GM18861 (cell line): ENCODE results near the gene B3GALT4.

Source experiments
- ATAC-seq: cut with Tn5 transposase; IDR thresholded peaks from one replicate; pipeline ENCODE4 v1.9.1; 2021; ENCODE audit not compliant: unreplicated experiment

Gene B3GALT4

DNA sequence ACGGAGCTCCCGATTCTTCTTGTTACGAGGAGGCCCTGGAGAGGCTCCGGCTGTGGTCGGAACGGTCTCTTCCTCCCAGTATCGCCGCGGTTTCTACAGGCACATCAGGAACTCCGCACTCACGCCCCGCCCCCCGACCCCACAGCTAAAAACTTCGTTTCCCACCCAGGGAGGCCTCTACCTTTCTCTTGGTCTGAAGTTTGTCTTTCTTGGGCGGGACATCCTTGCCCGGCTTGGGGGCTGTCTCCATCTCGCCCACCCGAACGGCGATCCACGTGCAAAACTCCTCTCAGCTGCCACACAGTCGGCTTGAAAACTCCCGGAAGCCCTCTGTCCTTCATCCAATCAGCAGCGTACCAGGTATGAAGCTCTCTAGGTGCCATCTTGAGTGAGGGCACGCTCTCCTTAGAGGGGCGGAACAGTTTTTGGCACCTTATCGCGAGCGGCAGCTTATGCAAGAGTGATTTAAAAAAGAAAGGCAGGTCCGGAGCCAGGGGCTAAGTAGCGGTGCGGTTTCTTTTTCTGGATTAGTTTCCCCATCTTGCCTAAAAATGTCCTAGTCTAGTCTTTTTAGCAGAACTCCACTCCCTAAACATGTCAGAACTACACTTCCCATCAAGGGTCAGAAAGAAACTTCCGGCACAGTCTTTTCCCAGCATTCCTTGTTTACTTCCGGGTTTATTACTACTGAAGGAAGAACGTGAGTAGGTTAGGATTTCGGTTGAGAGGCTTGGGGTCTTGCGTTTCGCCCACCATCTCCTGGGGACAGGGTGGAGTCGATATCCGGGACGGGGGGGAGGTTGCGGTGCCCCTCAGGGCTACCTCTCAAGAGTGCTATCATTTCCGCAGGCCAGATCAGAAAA, 12.2 kb downstream of the B3GALT4 start, which contains the start of the genes PFDN6 and WDR46:
TSS of gene PFDN6 (plus strand) at position 681 of the 863 bp plus-strand sequence. CDS start 256 bp downstream, outside the sequence.
TSS of gene WDR46 (minus strand) at position 319 of the 863 bp plus-strand sequence. CDS start at position 250, 69 bp downstream.
- peak; percentile 76 for ATAC-seq

DNA sequence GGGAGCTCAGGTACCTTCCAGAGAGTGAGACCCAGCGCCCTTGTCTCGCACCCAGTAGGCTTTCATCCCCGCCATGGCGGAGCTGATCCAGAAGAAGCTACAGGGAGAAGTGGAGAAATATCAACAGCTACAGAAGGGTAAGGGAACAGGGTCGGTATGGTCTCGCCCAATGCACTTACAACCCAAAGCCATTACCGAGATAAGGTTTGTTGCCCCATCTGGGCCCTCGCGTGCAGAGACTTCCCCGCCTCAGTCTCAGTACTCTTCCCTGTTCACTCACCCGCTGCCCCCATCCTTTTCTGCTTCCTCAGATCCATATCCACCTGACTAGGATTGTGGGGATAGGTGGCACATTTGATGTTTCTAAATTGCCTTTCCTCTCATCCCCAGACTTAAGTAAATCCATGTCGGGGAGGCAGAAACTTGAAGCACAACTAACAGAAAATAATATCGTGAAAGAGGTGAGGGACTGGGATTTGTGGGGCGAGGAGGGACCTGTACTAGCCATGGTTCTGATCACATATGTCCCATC, 12.9 kb downstream of the B3GALT4 start:
- ATAC-seq, result peak; percentile 17

DNA sequence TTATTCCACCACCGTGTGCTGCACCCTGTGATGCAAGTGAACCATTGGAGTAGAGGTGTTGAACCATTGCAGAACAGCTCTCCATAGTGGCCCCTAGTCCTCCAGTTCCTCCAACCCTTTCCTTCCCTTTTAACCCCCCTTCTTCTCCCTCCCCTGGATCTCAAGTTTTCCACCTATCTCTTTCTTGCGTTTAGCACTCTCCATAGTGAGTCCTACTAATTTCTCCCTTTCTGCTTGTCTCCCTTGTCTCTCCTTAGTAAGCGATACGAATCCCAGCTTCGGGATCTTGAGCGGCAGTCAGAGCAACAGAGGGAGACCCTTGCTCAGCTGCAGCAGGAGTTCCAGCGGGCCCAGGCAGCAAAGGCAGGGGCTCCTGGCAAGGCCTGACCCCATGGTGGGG, 13.5 kb downstream of the B3GALT4 start:
- ATAC-seq, result no peak

DNA sequence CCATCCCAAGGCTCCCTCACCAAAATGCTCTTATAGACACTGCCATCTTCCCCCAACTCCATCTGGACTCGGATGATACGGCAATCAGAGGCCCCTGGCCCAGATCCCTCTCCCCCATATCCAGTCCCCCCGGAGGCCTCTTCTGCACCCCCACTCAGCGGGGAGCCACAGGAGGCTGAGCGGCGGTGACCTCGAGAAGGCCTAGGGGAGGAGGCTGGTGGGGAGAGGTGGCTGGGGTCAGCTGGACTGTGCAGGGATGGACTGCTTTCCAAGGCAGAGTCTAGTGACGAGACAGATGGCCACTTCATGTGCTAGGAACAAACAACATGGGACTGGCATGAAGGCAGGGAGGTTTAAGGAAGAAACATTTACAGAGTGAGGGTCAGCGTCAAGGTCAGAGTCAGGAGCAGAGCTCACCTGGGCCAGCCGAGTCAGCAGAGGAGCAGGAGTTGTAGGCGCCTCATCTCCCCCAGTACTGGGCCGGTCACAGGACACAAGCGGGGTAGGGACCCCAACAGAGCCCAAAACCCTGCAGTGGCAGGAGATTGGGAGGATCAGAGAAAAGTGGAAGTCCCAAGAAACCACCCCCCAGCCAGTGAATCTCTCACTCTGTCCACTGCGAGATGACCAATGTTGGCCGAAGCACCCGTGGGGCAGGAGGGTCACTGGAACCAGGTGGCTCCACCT, 16.2 kb downstream of the B3GALT4 start:
- ATAC-seq, result no peak

DNA sequence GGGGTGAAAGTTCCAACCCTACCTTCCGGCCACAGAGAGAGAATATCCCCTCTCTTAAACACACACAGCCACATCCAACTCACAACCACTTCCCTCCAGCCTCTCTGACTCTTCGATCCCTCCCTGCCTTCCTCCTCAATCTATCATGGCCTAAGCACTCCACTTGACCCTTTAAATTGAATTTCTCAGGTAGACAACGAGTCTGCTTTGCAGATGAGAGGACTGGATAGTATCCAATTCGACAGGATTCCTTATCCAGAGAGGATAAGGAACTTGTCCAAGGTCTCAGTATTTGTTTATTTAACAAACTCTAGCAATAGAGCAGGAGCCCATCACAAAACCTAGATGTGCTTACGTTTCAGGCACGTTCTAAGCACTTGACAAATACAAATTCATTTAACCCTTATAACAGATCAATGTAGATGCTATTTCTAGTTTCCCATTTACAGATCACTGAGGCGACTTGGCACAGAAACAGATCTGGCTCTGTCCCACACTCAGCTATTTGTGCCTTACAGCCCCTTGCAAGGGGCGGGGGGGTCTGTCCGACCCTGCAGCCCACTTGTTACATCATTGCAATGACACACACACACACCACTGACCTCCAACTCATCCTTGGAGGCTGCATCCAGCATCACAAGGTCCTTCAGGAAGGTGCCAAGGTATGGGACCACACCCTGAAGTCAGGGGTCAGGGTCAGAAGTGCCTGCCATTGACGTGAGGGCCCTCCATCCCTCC, 17.3 kb downstream of the B3GALT4 start:
- ATAC-seq, result no peak

DNA sequence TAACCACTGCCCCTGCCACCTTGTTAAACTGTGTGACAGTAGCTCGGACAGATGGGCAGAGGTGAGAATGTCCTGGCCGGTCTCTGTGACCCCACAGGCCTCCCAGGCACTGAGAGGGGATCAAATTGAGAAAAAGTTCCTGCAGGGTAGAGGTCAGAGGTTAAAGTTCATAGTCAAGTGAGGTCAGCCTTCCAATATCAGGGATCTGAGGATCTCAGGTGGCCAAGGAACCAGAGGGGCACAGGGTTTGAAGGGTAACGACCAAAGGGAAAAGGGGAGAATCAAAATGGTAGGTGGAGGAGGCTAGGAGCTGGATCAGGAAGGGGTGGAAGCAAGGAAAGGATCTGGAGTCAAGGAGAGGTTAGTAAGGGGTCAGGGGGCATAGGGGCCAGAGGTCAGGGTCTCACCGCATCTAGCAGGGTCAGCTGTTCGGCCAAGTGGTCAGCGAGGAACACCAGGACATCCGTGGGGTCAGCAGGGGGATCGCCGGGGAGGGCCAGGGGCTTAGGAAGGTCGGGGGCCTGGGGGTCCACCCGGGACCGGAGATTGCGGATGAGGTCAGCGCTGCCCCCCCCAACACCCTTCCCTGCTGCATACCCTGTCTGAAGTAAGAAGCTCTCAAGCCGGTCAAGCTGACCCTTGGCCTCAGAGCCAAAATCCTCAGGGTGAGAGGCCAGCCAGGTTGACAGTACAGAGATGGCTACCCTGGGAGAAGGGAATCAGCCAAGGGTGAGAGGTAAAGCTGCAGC, 18.9 kb downstream of the B3GALT4 start:
- no peak for ATAC-seq

DNA sequence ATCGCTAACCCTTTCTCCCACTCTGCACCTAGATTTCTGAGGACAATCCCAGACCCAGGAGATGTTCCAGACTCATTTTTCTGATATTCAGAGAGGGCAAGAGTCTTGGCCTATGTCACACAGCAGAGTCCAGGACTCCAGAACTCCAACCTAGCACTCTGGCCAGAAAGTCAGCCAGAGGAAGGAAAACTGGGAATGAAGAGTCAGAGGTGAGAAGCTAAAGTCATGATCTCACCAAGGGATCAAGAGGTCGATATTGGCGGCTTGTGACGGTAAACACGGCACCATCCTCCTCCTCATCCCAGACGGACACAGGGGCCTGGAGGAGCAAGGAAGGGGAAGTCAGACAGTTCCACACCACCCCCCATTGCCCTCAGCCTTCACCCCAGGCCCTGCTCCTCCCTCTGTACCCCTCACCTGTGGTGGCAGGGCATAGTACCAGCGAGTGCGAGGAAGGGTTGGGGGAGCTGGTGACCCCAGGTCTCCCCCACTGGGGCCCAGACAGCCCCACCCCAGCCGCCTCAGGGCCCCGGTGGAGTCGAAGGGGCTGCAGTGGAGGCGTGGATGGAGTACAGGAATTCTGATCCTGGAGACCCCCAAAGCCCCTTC, 20.0 kb downstream of the B3GALT4 start:
- ATAC-seq, result no peak

DNA sequence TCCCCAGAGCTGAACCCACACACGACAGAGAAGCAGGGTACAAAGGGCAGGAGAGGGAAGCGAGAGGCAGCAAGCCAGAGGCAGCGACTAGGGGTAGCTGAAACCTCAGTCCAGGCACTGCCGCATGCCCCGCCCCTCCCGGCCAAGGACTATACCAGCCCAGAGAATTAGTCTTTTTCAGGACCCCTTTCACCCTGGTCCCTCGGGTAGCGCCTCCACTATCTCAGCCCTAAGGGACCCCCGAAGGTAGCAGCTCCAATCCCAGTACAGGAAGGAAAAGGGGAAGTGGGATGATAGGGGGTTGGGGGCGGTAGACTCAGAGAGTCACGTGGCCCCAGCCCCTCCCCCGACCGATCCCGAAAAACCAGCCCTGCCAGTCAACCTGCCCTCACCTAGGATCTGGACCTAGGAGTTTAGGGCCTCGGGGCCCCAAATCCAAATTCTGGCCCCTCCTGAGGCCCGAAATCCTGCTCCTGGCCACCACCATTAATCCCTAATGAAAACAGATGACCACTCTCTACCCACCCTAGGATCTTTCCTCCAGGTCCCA, 20.6 kb downstream of the B3GALT4 start:
- ATAC-seq, result no peak

DNA sequence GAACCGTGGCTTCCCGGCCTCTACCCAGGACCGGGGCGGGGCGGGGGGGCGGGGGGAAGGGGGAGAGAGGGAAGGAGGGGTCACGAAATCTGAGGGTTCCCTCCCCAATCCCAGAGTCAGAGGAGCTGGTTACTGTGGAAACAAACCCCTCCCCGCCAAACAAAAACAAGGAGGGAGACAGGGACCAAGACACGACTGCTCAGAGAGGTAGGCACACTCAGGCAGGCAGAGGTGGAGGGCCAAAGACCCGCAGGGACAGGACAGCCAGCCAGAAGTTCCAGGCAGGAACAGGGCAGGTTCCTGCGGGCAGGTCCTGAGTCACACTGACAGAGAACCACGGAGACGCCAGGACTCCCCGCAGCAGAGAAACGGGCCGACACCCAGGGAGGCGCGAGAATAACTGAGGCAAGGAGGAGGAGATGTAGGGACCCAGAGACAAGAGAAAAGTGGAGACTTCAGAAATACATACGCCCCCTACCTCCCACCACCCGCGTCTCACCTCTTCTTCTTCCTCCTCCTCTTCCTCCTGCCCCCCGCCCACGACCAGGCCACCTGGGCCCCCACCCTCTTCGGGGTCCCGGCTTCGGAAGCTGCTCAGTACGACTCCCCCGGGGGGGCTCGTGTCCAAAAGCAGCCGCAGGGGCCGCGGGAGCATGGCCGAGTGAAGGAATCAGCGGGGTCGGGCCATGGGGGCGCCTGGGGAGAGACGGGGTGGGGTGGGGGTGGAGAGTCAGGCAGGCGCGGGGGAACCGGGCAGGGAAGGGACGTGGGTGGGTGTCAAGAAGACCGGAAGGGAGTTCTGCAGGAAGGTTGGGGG, 21.2 kb downstream of the B3GALT4 start:
- ATAC-seq, result no peak

DNA sequence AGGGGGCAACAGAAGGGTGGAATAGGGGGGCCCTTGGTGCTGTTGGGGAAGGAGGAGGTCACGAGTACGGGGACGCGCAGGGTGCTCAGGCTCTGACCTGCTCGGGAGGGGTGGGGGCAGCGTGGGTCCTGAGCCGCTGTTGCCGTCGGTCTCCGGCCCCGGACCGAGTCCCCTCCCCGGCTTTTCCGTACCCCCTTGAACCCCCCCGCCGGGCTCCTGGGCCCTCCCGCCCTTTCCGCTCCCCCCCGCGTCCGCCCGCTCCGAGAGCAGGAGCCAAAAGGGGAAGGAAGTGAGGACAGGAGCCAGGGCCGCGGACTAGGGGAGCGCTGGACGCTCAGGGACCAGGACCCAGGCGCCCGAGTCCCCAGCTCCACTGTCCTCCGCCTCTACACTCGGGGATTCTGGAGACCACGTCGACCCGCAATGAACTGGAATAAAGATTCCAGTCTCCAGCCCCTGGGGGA, 21.9 kb downstream of the B3GALT4 start, which contains the start of gene RGL2:
TSS of gene RGL2 (minus strand) at position 170 of the 464 bp plus-strand sequence. CDS start 332 bp downstream, outside the sequence.
- ATAC-seq, result peak; percentile 5

DNA sequence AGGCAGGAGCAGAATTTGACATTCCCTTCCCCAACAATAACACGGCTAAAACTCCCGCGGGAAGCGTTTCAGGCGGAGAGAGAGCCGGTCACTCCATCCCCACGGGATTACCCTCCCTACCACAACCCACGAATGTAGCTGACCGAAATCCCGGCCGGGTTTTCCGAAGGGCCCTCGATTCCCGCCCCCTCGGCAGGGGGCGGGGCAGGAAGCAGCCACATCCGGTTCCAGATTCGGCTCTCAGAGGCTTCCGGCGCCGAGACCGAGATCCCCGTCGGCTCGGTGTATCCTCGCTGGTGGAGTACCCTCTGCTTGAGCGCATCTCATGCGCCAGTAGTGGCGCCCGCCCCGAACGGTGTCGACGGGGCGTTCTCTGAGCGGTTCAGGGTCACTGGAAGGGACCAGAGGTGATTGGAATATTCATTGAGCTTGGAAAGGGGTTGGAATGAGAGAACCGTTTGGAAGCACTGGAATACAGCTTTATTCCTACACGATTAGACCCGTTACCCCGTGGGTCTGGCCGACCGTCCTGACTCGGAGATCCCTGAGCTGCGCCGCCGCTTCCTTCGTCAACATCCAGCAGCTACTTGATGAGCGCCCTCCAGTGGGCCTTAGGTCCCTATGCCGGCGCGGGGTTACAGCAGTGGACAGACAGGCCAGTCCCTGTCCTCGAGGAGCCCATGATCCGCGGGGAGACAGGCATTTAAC, 22.5 kb downstream of the B3GALT4 start:
- peak; percentile 72 for ATAC-seq

DNA sequence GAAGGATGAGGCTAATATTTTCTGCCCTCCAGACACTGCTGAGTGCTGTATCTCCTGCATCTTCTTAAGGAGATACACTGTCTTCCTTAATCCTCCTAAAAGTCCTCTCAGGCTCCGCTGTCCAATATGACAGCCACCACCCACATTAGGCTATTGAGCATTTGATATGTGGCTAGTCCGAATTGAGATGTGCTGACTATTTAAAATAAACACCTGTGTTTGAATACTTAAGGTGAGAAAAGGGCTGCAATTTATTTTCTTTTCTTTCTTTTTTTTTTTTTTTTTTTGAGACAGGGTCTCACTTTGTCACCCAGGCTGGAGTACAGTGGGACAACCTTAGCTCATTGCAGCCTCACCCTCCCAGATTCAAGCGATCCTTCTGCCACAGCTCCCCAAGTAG, 25.0 kb downstream of the B3GALT4 start:
- no peak for ATAC-seq

DNA sequence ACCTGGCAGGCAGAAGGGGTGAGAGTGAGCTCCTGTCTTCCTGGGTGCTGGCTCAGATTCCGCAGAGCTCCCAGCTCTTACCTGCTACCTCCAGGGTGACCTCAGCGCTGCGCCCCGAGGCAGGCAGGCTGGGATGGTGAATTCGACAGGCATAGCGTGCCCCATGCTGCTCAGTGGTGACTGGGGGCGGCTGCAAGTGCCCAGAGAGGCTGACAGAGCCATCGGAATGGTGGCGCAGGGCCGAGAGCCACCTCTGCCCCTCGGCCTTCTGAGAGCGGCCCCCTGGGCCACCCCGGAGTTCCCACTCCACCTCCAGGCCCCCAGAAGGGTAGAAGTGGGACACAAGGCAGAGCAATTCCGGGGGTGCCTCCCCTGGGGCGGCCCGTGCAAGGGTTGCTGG, 27.3 kb downstream of the B3GALT4 start:
- no peak for ATAC-seq

DNA sequence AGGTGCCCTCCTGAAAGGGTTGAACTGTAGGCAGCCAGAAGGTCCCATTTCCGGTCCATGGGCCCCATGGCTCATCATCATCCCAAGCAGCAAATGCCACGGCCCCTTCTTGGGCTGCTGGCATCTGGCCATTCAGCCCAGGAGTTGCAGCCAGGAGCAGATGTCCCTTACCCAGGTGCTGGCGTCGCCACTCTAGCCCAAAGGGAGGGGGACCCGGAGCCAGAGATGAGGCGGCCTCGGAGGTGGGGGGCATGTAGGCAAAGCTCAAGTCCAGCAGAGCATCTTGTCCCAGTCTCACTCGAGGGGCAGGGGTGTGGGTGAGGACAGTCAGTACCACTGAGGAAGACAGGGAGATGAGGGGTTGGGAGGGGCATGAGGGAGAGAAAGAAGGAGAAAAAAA, 28.1 kb downstream of the B3GALT4 start:
- ATAC-seq, result no peak

DNA sequence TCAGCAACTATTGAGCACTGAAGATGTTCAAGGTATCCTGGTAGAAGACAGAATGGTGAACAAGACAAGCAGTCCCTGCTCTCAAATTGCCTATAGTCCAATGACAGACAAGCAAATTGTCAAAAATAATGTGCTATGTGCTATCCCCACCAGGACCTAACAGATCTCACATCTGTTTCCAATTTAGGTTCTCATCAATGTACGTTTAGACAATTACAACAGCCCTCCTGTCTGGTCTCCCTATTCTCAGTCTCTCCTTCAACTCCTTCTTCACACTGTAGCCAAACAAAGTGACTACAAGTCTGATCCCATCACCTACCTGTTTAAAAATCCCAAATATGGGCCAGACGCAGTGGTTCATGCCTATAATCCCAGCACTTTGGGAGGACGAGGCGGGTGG, 29.4 kb downstream of the B3GALT4 start:
- no peak for ATAC-seq

DNA sequence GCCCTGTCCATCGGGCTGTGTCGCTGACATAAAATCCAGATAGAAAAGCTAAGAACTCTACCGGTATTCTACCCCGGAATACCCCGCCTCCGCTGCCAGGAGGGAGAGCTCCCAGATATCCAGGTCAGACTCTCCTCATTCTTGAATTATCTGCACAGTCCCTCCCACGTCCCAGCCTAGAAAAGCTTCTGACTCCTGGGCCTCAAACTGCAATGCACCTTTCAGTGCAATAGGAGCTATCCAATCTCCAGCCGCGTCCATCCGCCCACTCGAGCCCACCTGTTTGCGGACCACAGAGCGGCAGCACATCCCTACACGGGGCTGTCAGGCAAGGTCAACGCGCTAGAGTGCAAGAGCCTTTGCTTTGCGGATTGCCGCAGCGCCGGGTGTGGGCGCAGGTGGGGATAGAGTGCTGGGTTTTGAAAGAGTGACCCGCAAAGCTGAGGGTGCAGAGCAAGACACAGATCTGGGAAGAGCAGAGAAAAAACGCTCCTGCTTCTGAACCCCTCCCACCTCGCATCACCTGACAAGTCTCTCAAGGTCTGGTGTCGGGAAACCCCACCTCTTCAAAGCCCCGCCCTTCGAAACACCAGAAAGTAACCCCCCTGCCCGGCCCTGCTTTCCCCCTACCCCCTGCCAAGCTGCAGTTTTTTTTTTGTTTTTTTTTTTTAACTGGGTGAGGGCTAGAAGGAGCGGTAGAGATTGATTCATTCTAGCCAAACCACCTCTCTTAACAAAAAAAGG, 35.6 kb downstream of the B3GALT4 start:
- peak; percentile 30 for ATAC-seq

DNA sequence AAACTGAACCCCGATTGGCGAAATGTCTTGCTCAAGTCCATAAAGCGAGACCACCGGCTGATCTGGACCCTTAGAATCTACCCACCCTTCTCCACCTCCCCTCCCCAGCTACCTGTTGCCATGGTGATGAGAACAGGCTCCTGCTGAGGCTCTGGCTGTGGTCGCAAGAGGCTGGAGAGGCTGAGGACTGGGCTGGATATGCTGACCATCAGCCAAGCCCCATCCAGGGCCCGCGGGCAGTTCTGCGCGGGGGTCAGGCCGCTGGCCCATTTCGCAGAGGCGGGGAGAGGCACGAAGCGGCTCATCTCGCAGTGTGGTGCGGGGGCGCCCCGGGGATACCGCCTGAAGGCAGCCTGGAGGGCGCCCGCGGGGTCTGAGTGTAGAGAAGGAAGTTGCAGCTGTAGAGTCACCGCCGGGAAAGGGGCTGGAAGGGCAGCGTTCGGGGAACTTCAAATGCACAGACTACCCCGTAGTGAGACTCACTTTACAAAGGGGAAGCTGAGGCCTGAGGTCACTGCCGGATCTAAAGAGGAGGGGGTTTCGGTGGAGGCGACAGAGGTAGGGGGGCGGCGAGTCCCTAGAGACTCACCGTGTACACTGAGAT, 36.3 kb downstream of the B3GALT4 start:
- no peak for ATAC-seq
